NCI-H524 treated with DMSO at 0.1 percent for 48 hours (cell line): Measurements from ENCODE around the gene ZNF106.

Source experiments
- DNase-seq: peaks from one replicate; lab custom pipeline; 2025; lab: John Stamatoyannopoulos, UW

Gene ZNF106

GRCh38 chr15:42405863-42406482 lies 85.0 kb downstream of the ZNF106 start:
- no peak for DNase-seq

- no peak for DNase-seq
These were observed 86.3 kb downstream of the ZNF106 start for GRCh38 chr15:42404461-42405235.

GRCh38 chr15:42403389-42403788 lies 87.6 kb downstream of the ZNF106 start:
- no peak for DNase-seq

GRCh38 chr15:42402455-42403205 lies 88.3 kb downstream of the ZNF106 start:
- no peak for DNase-seq

- no peak for DNase-seq
These were observed 89.1 kb downstream of the ZNF106 start for GRCh38 chr15:42401544-42402454.

- no peak for DNase-seq
These were observed 95.1 kb downstream of the ZNF106 start for GRCh38 chr15:42395838-42396237.

GRCh38 chr15:42394106-42394505 lies 96.8 kb downstream of the ZNF106 start:
- DNase-seq = no peak

GRCh38 chr15:42392309-42393024 lies 98.5 kb downstream of the ZNF106 start:
- DNase-seq = no peak

GRCh38 chr15:42387603-42388002 lies 103.3 kb downstream of the ZNF106 start:
- no peak for DNase-seq

- DNase-seq = no peak
These were observed 104.8 kb downstream of the ZNF106 start for GRCh38 chr15:42385980-42386700.

GRCh38 chr15:42385206-42385979 lies 105.5 kb downstream of the ZNF106 start:
- no peak for DNase-seq

GRCh38 chr15:42384597-42384996 lies 106.3 kb downstream of the ZNF106 start:
- no peak for DNase-seq

- DNase-seq = no peak
These were observed 112.9 kb downstream of the ZNF106 start for GRCh38 chr15:42378011-42378410.

GRCh38 chr15:42375941-42376340 lies 115.0 kb downstream of the ZNF106 start:
- DNase-seq = no peak

- DNase-seq = no peak
These were observed 115.7 kb downstream of the ZNF106 start for GRCh38 chr15:42375252-42375651.

- no peak for DNase-seq
These were observed 116.1 kb downstream of the ZNF106 start for GRCh38 chr15:42374810-42375209.

GRCh38 chr15:42373936-42374335 lies 117.0 kb downstream of the ZNF106 start:
- no peak for DNase-seq

GRCh38 chr15:42373274-42373673 lies 117.7 kb downstream of the ZNF106 start:
- DNase-seq = no peak

- no peak for DNase-seq
These were observed 119.8 kb downstream of the ZNF106 start for GRCh38 chr15:42371096-42371495.

GRCh38 chr15:42368096-42368495 lies 122.8 kb downstream of the ZNF106 start:
- no peak for DNase-seq
